GM12878 (cell line): ENCODE measurements around the gene EXOC8. TPM values are rescaled to one million over a fixed set of nuclear protein-coding genes. Genes with fewer than 3 reads are reported as not detected.

Source experiments
- ATAC-seq: fragments of 200-7000 bp; cut with Tn5 transposase; 3 replicates; pipeline ENCODE4 v1.9.1; 2020; ENCODE audit warnings: mild to moderate bottlenecking, moderate library complexity
- BruUV-seq: library from RNA; stranded (reverse); fragments of 400-500 nt; replicated peaks from 2 replicates; lab custom pipeline; 2021; lab: Mats Ljungman, UMichigan
- CTCF ChIA-PET: fragments of 300-600 bp; sonication (Branson Sonifier 250); formaldehyde crosslinking; extraction: SDS; loops from one replicate; lab custom pipeline; 2021; ENCODE audit warnings: inconsistent platforms; lab: Yijun Ruan, JAX
- POLR2A ChIA-PET: fragments of 350-600 bp; formaldehyde crosslinking; extraction: SDS; loops from one replicate; lab custom pipeline; 2021; ENCODE audit warnings: inconsistent platforms; lab: Charles Lee
- RAD21 ChIA-PET: fragments of 300-600 bp; sonication (Branson Sonifier 250); formaldehyde crosslinking; loops from one replicate; lab custom pipeline; 2023; ENCODE audit warnings: antibody characterized with exemption; ENCODE audit not compliant: unreplicated experiment; lab: Charles Lee
- SMC1A ChIA-PET: fragments of 300-600 bp; sonication (Branson Sonifier 250); formaldehyde crosslinking; loops from one replicate; lab custom pipeline; 2023; ENCODE audit not compliant: unreplicated experiment, uncharacterized antibody; lab: Charles Lee
- DNase-seq: peaks from one replicate; pipeline ENCODE4 v3.0.0-alpha.2; 2011; ENCODE audit warnings: low read depth, low spot score
- FAIRE-seq: peaks from 3 replicates; lab custom pipeline; 2011; peaks lifted over from hg19 to GRCh38; lab: Jason Lieb, UNC
- H2AFZ ChIP-seq: 2 replicates; pipeline ENCODE4 v1.6.0; 2011; ENCODE audit warnings: low read depth, low read length, control low read depth; ENCODE audit not compliant: control insufficient read depth
- H3K27ac ChIP-seq: 2 replicates; pipeline ENCODE4 v1.5.1; 2011; ENCODE audit warnings: control low read depth; ENCODE audit not compliant: control insufficient read depth, insufficient read depth
- H3K27me3 ChIP-seq, 2 experiments: replicated peaks in 1 of 2; 2 replicates each; pipeline versions ENCODE4 v1.6.0 to v1.6.1; 2011; ENCODE audit warnings: low read length in 1 of 2; ENCODE audit not compliant: control insufficient read depth in 2 of 2, insufficient read depth in 2 of 2
- H3K36me3 ChIP-seq, 2 experiments: 2 replicates each; pipeline ENCODE4 v1.5.1; 2011; ENCODE audit warnings: low read length in 1 of 2; ENCODE audit not compliant: control insufficient read depth in 2 of 2, insufficient read depth in 2 of 2
- H3K4me1 ChIP-seq: 2 replicates; pipeline ENCODE4 v1.6.1; 2011; ENCODE audit warnings: mild to moderate bottlenecking, low read length, moderate library complexity, mixed read lengths; ENCODE audit not compliant: control insufficient read depth, insufficient read depth
- H3K4me2 ChIP-seq: 2 replicates; pipeline ENCODE4 v1.6.0; 2011; ENCODE audit warnings: control low read depth; ENCODE audit not compliant: control insufficient read depth, insufficient read depth
- H3K4me3 ChIP-seq: fragments of 200-600 bp; sonication (generic); 2 replicates; pipeline ENCODE4 v1.5.1; 2016
- H3K79me2 ChIP-seq: 2 replicates; pipeline ENCODE4 v1.6.0; 2011; ENCODE audit warnings: low read length; ENCODE audit not compliant: control insufficient read depth, insufficient read depth
- H3K9ac ChIP-seq: 2 replicates; pipeline ENCODE4 v1.8.0; 2011; ENCODE audit warnings: low read length, control low read depth, mixed read lengths; ENCODE audit not compliant: control insufficient read depth, insufficient read depth
- H3K9me3 ChIP-seq: replicated peaks from 3 replicates; pipeline ENCODE4 v1.5.1; 2011; ENCODE audit warnings: mild to moderate bottlenecking, low read length; ENCODE audit not compliant: control insufficient read depth, insufficient read depth
- H4K20me1 ChIP-seq: 2 replicates; pipeline ENCODE4 v1.6.0; 2011; ENCODE audit not compliant: control insufficient read depth, insufficient read depth
- EED ChIP-seq: sonication (generic); IDR thresholded peaks from 2 replicates; pipeline ENCODE4 v1.6.1; 2016; ENCODE audit warnings: antibody characterized with exemption, low read depth
- MXI1 ChIP-seq: fragments of 150-350 bp; IDR thresholded peaks from 2 replicates; pipeline ENCODE4 v1.6.1; 2011; ENCODE audit warnings: low read depth, mild to moderate bottlenecking, inconsistent platforms, low read length, improper control_type of control experiment
- NFYB ChIP-seq: IDR thresholded peaks from 2 replicates; pipeline ENCODE4 v1.6.1; 2011; ENCODE audit warnings: low read depth, mild to moderate bottlenecking, low read length, improper control_type of control experiment, moderate library complexity; ENCODE audit not compliant: insufficient read depth
- NR2F1 ChIP-seq: fragments of 450-650 bp; conservative IDR thresholded peaks from 2 replicates; pipeline ENCODE4 v1.6.1; 2017; ENCODE audit warnings: mild to moderate bottlenecking
- RAD51 ChIP-seq: fragments of 450-650 bp; IDR thresholded peaks from 2 replicates; pipeline ENCODE4 v1.6.1; 2016; ENCODE audit warnings: moderate library complexity, mild to moderate bottlenecking, inconsistent platforms
- WGBS: methylation state at CpG from one replicate; pipeline ENCODE4 v1.1.6; 2016; ENCODE audit warnings: low lambda C conversion rate; ENCODE audit not compliant: insufficient replicate concordance, insufficient coverage; ENCODE audit errors: missing lambda C conversion rate; 5-methylcytosine and 5-hydroxymethylcytosine counted together
- in situ Hi-C: fragments of 300-500 bp; cut with MboI; formaldehyde crosslinking; loops from 9 replicates; pipeline ENCODE4 v1.14.3; 2018; ENCODE audit warnings: mixed read lengths
- intact Hi-C: fragments of 100-400 bp; cut with micrococcal nuclease; formaldehyde crosslinking; loops from one replicate; pipeline ENCODE4 v1.14.2; 2022; ENCODE audit not compliant: unreplicated experiment
- polyA plus RNA-seq, 11 experiments: library from polyadenylated mRNA; depleted of rRNA in 4 of 11; unstranded in 6 of 11; stranded (reverse) in 5 of 11; fragments of >200 nt; fragmentation: Nextera tagmentation in 4 of 11; fragmentation: Illumina TruSeq in 1 of 11; extraction: Ambion mirVana in 4 of 11; extraction: Trizol in 1 of 11; gene quantifications; 1 replicate in 1 of 11; 2 replicates in 10 of 11; pipeline versions ENCODE4 v1.2.1 to v1.2.3, GENCODE V29; 2011 to 2016; ENCODE audit warnings: inconsistent platforms in 2 of 11, missing spikeins in 2 of 11, low read depth in 1 of 11
- total RNA-seq, 4 experiments: library from RNA; depleted of rRNA in 3 of 4; stranded (reverse); fragments of >200 nt in 3 of 4; fragmentation: Illumina TruSeq in 1 of 4; extraction: Trizol in 1 of 4; gene quantifications; 2 replicates each; pipeline versions ENCODE4 v1.2.1 to v1.2.3, GENCODE V29; 2013 to 2021
- TF ChIP-seq, protein P1 (sequence below): IDR thresholded peaks from 2 replicates; pipeline ENCODE4 v1.6.1; 2012; ENCODE audit warnings: improper control_type of control experiment, low read depth, low read length; ENCODE audit not compliant: insufficient replicate concordance
- TF ChIP-seq, protein P2 (sequence below): IDR thresholded peaks from 2 replicates; pipeline ENCODE4 v1.6.1; 2011; ENCODE audit warnings: borderline replicate concordance, low read depth, mild to moderate bottlenecking, moderate library complexity, mixed read lengths, low read length; ENCODE audit not compliant: insufficient read depth; ENCODE audit errors: extremely low read length
- TF ChIP-seq, protein P3 (sequence below): fragments of 450-650 bp; formaldehyde crosslinking; IDR thresholded peaks from 2 replicates; pipeline ENCODE4 v1.4.0; 2020; ENCODE audit warnings: mild to moderate bottlenecking, moderate library complexity

EXOC8 gene
- total and polyA plus RNA-seq, 10 of the 15 experiments (the other 5 are each of a cell fraction or from before 2014, with no cell fraction given): 2.0 to 11.3 (median 6.3) TPM

DNA sequence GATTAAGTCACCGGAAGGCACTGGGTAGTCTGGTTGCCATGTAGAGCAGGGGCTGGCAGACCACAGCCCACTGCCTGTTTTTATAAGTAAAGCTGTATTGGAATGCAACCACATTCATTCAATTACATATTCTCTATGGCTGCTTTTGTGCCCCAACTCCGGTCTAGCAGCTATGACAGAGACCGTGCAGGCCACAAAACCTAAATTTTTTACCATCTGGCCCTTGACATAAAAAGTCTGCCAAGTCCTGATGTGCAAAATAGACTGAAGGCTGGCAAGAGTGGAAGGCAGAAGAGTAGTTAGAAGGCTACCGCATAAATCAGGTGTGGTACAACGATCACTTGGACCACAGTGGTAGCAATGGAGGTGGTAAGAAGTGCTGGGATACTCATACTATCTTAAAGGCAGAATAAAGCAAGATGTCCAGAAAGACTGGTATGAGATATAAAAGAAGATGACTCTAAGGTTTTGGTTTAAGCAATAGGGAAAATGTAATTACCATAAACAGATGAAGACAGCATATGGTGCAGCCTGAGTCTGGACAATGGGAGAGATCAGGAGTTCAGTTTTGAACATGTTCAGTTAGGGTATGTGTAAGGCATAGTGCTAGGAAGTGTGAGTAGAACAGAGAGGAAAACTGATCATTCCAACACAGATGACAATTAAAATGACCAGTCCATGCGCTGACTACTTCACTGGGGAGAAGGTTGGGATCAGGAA, 47.2 kb upstream of the EXOC8 start:
- FAIRE-seq (no peak), DNase-seq (no peak), ATAC-seq (no peak)
- peaks cover 2% of the 10 kb centered on the region; the same call in 1 of the 2 replicates for H4K20me1 ChIP-seq
- BruUV-seq: no TSS peak
- intact Hi-C loops: no loop called here
- in situ Hi-C loops: no loop called here
- no peak overlapping the region for H3K4me3 ChIP-seq
- H3K4me2 ChIP-seq: no peak overlapping the region
- no peaks in the 10 kb centered on the region for H3K9me3 ChIP-seq
- H3K27ac ChIP-seq: no peak overlapping the region
- ChIA-PET SMC1A (interaction anchor here (2.0 kb wide), 1 partner anchor 10 kb away, joined by 9 read pairs; no protein-coding TSS in a partner anchor), POLR2A (no interaction called here), RAD21 (no interaction called here), CTCF (no interaction called here)
- H3K9ac ChIP-seq: no peak overlapping the region
- no peaks in the 10 kb centered on the region for H3K36me3 ChIP-seq
- no peaks in the 10 kb centered on the region for H3K27me3 ChIP-seq
- 98% methylated on average over 6 of the region's 6 CpGs for WGBS
- no peak overlapping the region for H2AFZ ChIP-seq
- TF ChIP-seq NR2F1 (no peak), MXI1 (no peak), EED (no peak), NFYB (no peak), RAD51 (no peak)
- TF ChIP-seq, protein P1, sequence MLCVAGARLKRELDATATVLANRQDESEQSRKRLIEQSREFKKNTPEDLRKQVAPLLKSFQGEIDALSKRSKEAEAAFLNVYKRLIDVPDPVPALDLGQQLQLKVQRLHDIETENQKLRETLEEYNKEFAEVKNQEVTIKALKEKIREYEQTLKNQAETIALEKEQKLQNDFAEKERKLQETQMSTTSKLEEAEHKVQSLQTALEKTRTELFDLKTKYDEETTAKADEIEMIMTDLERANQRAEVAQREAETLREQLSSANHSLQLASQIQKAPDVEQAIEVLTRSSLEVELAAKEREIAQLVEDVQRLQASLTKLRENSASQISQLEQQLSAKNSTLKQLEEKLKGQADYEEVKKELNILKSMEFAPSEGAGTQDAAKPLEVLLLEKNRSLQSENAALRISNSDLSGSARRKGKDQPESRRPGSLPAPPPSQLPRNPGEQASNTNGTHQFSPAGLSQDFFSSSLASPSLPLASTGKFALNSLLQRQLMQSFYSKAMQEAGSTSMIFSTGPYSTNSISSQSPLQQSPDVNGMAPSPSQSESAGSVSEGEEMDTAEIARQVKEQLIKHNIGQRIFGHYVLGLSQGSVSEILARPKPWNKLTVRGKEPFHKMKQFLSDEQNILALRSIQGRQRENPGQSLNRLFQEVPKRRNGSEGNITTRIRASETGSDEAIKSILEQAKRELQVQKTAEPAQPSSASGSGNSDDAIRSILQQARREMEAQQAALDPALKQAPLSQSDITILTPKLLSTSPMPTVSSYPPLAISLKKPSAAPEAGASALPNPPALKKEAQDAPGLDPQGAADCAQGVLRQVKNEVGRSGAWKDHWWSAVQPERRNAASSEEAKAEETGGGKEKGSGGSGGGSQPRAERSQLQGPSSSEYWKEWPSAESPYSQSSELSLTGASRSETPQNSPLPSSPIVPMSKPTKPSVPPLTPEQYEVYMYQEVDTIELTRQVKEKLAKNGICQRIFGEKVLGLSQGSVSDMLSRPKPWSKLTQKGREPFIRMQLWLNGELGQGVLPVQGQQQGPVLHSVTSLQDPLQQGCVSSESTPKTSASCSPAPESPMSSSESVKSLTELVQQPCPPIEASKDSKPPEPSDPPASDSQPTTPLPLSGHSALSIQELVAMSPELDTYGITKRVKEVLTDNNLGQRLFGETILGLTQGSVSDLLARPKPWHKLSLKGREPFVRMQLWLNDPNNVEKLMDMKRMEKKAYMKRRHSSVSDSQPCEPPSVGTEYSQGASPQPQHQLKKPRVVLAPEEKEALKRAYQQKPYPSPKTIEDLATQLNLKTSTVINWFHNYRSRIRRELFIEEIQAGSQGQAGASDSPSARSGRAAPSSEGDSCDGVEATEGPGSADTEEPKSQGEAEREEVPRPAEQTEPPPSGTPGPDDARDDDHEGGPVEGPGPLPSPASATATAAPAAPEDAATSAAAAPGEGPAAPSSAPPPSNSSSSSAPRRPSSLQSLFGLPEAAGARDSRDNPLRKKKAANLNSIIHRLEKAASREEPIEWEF: no peak
- TF ChIP-seq, protein P2, sequence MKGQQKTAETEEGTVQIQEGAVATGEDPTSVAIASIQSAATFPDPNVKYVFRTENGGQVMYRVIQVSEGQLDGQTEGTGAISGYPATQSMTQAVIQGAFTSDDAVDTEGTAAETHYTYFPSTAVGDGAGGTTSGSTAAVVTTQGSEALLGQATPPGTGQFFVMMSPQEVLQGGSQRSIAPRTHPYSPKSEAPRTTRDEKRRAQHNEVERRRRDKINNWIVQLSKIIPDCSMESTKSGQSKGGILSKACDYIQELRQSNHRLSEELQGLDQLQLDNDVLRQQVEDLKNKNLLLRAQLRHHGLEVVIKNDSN: no peak
- TF ChIP-seq, protein P3, sequence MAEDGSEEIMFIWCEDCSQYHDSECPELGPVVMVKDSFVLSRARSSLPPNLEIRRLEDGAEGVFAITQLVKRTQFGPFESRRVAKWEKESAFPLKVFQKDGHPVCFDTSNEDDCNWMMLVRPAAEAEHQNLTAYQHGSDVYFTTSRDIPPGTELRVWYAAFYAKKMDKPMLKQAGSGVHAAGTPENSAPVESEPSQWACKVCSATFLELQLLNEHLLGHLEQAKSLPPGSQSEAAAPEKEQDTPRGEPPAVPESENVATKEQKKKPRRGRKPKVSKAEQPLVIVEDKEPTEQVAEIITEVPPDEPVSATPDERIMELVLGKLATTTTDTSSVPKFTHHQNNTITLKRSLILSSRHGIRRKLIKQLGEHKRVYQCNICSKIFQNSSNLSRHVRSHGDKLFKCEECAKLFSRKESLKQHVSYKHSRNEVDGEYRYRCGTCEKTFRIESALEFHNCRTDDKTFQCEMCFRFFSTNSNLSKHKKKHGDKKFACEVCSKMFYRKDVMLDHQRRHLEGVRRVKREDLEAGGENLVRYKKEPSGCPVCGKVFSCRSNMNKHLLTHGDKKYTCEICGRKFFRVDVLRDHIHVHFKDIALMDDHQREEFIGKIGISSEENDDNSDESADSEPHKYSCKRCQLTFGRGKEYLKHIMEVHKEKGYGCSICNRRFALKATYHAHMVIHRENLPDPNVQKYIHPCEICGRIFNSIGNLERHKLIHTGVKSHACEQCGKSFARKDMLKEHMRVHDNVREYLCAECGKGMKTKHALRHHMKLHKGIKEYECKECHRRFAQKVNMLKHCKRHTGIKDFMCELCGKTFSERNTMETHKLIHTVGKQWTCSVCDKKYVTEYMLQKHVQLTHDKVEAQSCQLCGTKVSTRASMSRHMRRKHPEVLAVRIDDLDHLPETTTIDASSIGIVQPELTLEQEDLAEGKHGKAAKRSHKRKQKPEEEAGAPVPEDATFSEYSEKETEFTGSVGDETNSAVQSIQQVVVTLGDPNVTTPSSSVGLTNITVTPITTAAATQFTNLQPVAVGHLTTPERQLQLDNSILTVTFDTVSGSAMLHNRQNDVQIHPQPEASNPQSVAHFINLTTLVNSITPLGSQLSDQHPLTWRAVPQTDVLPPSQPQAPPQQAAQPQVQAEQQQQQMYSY (CRISPR knock-in tag): no peak
- no peaks in the 10 kb centered on the region for H3K4me1 ChIP-seq
- peaks cover 34% of the 10 kb centered on the region for H3K79me2 ChIP-seq
